Stimulated activated CD8-positive, alpha-beta memory T cell treated with anti-CD3 and anti-CD28 coated beads, Interleukin-4, amount 100 ng/mL, for 1 hour (primary cell): Measurements from ENCODE around the gene ST6GAL2.

ENCODE experiments used
- DNase-seq, 2 donors: peaks; one replicate each; pipeline ENCODE4 v3.0.0-alpha.2; 2020; ENCODE audit warnings: low read depth in 2 of 2, low spot score in 1 of 2

ST6GAL2 gene

GRCh38 chr2:106830191-106830590, 55.8 kb downstream of the ST6GAL2 start:
- no peak for DNase-seq

GRCh38 chr2:106828119-106828518, 57.8 kb downstream of the ST6GAL2 start:
- no peak for DNase-seq

GRCh38 chr2:106827158-106827557, 58.8 kb downstream of the ST6GAL2 start:
- no peak for DNase-seq

DNA sequence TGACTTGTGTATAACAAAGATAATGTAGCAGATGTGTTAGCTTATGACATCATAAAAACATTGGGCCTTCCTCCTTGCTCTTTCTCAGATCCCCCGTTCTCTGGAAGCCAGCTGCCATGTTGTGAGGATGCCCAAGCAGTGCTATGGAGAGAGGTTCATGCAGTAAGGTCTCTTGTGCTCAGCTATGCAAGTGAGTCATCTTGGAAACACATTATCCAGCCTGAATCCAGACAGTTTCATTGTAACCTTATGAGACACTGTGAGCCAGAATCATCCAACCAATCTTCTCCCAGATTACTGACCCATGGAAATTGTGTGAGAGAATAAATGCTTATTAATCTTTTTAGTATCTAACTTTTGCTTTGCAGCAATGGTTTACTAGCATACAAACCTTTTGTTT, 60.8 kb downstream of the ST6GAL2 start:
- no peak for DNase-seq

DNA sequence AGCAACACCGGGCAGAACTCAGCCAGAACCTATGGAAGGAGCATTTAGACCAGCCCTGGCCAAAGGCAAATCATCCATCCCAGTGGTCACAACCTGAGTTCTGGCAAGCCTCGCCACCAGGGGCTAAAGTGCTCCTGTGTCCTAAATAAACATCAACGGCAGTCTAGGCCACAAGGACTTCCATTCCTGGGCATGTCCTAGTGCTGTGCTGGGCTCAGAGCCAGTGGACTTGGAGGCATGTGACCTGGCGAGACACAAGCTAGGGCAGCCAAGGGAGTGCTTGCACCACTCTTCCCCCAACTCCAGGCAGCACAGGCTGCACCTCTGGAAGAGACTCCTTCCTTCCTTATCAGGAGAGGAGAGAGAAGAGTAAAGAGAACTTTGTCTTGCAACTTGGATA, 69.0 kb downstream of the ST6GAL2 start:
- DNase-seq = no peak

DNA sequence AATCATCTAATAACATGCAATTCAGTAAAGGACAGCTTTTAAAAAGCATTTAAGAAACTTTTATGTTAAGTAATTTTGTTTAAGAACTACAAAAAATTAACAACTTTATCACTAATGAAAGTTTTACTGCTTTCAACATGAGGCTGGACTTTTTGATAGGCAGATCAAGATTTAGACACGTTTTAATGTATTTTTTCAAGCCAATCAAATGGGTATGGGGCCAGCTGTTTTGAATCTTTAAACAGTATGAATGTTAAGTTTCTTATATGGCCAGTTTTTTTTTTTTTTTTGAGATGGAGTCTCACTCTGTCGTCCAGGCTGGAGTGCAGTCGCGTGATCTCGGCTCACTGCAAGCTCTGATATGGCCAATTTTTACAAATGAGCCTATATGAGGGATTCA, 73.1 kb downstream of the ST6GAL2 start:
- no peak for DNase-seq

DNA sequence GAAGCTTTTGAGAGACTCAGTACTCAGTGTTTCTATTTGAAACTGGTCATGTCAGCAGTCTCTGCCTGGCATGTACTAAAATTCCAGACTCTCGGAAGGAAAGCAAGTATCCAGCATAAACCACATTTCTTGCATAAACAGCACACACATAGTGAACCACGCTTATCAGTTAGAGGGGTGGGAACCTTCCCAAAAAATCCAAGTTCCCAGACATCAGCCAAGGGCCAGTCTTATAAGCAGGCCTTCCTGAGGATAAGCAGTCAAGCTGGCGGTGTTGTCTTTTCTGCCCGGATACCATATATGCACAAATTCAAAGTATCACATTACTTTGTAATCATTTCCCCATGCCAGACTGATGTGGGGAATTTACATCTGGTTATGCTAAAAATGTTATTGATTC, 73.6 kb downstream of the ST6GAL2 start:
- DNase-seq = no peak

GRCh38 chr2:106805716-106806115, 80.3 kb downstream of the ST6GAL2 start:
- DNase-seq = no peak

- DNase-seq = no peak
Measured at GRCh38 chr2:106804161-106804560, 81.8 kb downstream of the ST6GAL2 start.

GRCh38 chr2:106800976-106801655, 84.9 kb downstream of the ST6GAL2 start:
- DNase-seq = no peak

DNA sequence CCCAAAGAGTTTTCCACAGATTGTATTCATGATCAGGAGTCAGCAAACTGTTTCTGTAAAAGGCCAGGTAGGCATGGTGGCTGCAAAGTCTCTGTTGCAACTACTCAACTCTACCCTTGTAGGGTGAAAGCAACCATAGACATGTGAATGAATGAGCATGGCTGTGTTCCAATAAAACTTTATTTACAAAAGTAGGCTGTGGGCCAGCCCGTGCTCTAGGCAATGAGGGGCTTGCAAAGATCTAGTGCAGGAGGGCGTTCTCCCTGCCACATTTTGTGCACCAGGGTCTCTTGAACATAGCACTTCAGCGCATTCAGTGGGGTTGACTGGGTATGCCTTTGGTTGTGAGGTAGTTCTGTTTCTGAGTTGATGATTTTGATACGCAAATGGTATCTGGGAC, 85.8 kb downstream of the ST6GAL2 start:
- no peak for DNase-seq

GRCh38 chr2:106798826-106799552, 87.0 kb downstream of the ST6GAL2 start:
- no peak for DNase-seq

DNA sequence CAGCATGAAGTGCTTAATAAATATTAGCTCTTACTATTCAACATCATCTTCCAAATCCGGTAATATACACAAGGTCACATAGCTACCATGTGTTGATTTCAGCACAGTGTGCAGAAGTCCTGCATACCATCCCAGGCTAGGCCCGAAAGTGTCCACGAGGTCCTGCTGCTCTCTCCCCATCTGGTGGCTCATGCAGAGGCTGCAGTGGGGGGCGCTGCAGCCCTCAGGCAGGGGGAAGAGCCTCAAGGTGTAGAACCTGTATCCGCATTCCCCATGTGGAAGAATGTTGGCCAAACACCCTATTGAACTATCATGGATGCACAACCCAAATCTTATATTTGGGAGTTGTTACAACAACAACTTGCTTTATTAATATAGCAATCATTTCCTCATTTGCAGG, 88.5 kb downstream of the ST6GAL2 start:
- DNase-seq = no peak

DNA sequence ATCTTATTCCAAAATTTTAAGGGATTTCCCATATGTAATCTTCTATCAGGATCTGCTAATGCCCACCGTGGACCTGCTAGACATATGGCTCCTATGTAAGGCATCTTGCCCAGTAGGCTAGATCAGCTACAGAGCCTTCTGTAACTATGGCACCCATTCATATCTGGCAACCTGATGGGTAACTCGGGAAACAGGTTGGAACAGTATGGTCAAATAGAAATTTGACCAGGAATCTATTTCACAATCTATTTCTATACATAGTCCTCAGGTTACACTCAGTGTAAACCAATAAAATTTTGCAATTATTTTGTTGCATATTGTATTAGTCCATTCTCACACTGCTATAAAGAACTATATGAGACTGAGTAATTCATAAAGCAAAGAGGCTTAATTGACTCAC, 93.3 kb downstream of the ST6GAL2 start:
- no peak for DNase-seq

- DNase-seq = no peak
Measured at GRCh38 chr2:106789185-106789584, 96.8 kb downstream of the ST6GAL2 start.

- no peak for DNase-seq
Measured at GRCh38 chr2:106782681-106783080, 103.3 kb downstream of the ST6GAL2 start.

GRCh38 chr2:106781196-106781595, 104.8 kb downstream of the ST6GAL2 start:
- DNase-seq = no peak

DNA sequence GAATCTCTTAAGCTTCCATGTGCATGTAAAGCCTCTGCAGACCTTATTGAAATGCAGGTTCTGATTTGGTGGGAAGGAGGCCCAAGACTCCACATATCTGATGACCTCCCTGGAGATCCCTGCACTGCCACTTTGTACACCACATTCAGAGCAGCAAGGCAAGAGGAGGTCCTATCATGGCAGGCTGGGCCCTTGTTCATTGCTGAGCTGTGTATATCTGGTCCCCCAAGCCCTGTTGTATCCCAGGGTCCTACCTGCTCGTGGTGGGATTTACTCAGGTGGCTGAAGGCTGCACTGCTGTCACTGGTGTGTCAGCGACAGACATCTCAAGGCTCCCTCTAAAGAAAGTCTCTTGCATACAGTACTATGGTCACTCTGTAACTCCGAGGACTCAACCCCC, 114.2 kb downstream of the ST6GAL2 start:
- DNase-seq = no peak

DNA sequence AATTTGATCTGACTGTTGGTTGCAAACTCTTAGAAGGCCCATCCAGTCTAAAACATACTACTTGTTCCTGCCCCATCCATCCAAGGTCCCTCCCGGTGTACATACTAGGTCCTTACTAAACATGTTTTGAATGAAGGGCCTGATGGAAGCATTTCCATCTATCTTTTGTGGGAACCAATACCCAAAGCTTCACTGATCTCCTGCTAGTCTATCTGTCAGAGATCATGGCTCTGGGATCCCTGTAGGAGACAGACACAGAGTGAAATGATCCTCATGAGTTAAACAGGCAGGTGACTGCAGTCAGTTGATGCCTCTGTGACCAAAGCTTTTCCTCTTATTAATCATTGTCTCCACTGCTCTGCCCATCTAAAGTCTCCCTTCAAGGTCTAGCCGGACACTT, 115.0 kb downstream of the ST6GAL2 start:
- no peak for DNase-seq

- DNase-seq = no peak
Measured at GRCh38 chr2:106764614-106765013, 121.4 kb downstream of the ST6GAL2 start.

GRCh38 chr2:106759966-106760365, 126.0 kb downstream of the ST6GAL2 start:
- DNase-seq = no peak

DNA sequence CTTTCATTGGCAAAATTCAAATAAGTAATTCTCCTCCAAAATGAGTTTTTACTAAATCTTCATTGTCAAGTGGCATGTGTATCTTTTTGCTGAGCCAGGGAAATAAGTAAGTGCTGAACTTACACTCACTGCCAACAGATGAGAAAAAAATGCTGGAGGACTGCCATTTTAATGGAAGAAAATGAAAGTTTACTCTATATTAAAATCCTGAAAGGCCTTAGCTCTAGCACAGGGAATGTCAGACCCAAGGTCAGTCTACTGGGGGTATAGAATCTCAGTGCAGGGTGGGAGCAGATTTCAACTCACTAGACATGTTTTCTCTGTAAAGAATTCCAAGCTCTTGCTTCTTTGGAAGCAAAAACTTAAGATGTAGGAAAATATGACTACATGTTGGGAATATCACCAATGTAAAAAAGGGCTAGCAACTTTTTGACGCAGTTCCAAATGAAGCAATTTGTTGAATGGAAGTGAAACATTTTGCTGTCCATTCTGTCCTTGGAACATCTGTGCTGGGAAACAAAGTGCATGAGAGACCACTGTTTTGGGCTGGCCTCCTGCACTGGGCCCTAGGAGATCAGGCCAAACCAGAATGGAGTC, 127.0 kb downstream of the ST6GAL2 start:
- no peak for DNase-seq
